Measurements from ENCODE around the gene GAPT.

GRCh38 chr5:58542709-58543108 lies 51.5 kb downstream of the GAPT start:
- TF ChIP-seq CTCF (conservative IDR thresholded peaks at IDR 0.05) (no peak), ZFX (IDR thresholded peaks at IDR 0.05) (no peak)
